Measurements from ENCODE around the gene ABHD12B.
"Not testable (repeated sequence)": the region's sequence is repeated elsewhere in the genome, so short reads cannot be mapped to it uniquely, and the experiment has no call there.

Gene ABHD12B

DNA sequence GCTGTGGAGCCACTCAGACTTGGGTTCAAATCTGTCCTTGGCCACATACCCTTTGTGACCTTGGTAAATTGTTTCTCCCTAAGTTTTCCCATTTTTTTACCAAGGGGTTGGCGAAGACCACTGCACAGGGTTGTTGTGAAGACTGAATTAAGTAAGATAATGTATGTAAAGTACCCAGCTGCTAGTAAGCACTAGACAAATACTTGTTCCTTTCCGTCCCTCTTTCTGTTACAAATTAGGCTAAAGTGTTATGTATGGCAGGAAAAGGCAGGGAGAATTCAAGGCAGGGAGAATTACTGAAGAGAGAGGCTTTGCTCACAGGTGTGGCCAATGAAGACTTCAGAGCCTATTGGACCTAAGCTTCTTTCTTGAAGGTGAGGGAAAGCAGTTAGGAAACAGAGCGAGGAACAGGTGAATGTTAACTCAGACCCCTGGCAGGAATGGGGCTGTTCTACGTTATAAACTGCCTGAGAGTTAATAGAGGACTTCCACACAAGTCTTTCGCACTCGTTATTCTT, 25.9 kb downstream of the ABHD12B start:
- H3K4me3 ChIP-seq (ENCODE audit: low read length), result no peak overlapping the region
- TF ChIP-seq, protein P1, sequence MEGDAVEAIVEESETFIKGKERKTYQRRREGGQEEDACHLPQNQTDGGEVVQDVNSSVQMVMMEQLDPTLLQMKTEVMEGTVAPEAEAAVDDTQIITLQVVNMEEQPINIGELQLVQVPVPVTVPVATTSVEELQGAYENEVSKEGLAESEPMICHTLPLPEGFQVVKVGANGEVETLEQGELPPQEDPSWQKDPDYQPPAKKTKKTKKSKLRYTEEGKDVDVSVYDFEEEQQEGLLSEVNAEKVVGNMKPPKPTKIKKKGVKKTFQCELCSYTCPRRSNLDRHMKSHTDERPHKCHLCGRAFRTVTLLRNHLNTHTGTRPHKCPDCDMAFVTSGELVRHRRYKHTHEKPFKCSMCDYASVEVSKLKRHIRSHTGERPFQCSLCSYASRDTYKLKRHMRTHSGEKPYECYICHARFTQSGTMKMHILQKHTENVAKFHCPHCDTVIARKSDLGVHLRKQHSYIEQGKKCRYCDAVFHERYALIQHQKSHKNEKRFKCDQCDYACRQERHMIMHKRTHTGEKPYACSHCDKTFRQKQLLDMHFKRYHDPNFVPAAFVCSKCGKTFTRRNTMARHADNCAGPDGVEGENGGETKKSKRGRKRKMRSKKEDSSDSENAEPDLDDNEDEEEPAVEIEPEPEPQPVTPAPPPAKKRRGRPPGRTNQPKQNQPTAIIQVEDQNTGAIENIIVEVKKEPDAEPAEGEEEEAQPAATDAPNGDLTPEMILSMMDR (conservative IDR thresholded peaks at IDR 0.05; ENCODE audit: low read depth, low read length), result no peak
- no peak for DNase-seq (ENCODE audit: low read depth)

DNA sequence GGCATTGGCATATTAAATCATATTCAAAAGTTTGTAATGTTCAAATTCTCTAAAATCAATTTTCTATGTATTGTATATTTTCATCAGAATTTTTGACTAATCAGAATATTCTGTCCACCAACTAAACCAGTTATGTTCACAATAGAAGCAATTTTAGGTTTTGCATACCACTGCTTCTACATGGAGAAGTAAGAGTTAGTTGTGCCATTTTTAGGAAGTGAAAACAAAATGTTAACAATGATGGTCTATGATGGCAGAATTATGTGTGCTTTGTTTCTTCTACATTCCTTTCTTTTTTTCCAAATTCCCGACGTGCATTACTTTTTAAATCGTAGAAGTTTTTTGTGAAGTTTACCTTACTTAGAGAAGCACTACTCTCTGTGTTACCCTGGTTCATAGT, 29.5 kb downstream of the ABHD12B start:
- TF ChIP-seq, protein P1 (conservative IDR thresholded peaks at IDR 0.05; ENCODE audit: low read depth, low read length), result no peak
- no peak for DNase-seq (ENCODE audit: low read depth)
- no peak overlapping the region for H3K4me3 ChIP-seq (ENCODE audit: low read length)

DNA sequence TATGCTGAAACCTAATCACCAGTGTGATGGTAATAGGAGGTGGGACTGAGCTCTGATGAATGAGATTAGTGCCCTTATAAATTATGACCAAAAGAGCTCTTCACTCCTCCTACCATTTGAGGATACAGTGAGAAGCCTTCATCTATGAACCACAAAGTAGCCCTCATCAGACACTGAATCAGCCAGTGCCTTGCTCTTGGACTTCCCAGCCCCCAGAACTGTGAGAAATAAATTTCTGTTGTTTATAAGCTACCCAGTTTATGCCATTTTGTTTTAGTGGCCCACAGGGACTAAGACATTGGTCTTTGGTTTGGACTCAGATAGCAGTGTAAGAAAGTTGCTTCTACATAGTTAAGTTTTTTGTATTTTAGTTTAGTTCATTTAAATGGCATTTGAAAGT, 32.9 kb downstream of the ABHD12B start:
- no peak overlapping the region for H3K4me3 ChIP-seq (ENCODE audit: low read length)
- TF ChIP-seq, protein P1 (conservative IDR thresholded peaks at IDR 0.05; ENCODE audit: low read depth, low read length), result no peak
- no peak for DNase-seq (ENCODE audit: low read depth)

DNA sequence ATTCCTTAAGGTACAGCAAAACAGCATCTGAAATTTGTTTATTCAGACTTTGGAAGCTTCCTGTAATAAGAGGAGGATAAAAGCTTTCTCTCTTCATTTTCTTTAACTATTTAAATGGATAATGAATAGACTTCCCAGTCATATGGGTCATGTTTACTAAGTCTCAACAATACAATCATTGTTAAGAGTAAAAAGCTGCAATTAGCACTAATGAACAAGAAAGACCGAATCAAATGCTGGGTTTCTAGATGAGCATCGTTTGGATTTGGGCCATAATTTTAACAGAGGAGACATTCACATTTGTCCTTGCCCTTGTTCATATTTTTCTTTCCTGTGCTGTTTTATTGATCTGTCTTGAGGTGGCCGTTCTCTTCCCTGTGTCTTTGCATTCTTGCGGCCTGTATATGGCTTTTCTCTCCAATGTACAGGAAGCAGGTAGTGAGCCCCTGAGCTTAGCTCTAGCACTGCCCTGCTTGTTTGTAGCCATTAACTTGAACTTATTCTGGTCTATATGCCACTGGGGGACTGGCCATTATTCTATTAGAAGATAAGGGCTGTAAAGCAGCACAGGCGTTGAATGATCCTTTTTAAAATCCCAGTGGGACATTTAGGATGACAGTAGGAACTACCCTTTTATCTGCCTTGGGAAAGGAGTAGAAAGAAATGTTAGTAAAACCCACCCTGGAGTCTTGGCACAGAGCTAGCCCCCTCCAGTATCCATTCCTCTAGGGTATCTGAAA, 34.6 kb downstream of the ABHD12B start:
- TF ChIP-seq, protein P1 (conservative IDR thresholded peaks at IDR 0.05; ENCODE audit: low read depth, low read length), result no peak
- H3K4me3 ChIP-seq (ENCODE audit: low read length), result no peak overlapping the region
- DNase-seq (ENCODE audit: low read depth), result no peak

DNA sequence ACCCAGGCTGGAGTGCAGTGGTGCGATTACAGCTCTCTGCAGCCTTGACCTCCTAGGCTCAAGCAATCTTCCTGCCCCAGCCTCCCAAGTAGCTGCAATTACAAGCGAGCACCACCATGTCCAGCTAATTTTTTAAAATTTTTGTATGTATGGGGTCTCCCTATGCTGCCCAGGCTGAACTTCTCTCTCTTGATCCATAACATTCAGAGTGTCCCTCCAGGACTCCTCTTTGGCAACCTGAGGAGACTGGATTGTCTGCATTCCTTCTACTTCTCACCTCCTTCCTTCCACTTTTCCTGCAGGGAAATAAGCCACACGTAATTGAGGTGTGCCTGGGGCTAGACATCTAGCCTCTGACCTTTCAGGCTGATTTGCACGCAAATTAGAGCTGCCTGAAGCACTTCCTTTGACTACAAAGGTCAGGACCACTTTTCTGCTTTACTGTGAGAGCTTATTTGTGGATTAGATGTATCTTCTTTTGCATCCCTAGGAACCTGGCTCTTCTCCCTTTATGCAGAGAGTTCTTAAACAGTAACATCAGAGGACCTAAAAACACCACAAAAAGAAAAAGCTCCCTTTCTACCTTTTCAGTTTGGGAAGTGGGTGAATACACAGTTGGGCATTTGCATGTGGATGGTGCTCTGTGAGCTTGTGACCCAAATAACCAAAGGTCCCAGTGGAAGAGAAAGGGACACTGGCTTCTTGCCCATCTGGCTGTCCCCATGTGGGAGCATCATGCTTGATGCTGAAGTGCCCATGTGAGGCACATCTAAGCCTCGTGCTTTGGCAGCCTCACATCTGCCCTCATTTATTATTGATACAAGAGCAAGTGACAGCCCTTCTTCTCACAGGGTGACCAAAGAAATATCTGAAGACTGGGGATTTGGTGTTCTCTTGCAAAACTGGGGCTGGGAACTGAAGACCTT, 38.9 kb downstream of the ABHD12B start:
- H3K4me3 ChIP-seq (ENCODE audit: low read length), result no peak overlapping the region
- no peak for DNase-seq (ENCODE audit: low read depth)
- TF ChIP-seq, protein P1 (conservative IDR thresholded peaks at IDR 0.05; ENCODE audit: low read depth, low read length), result no peak

- H3K4me3 ChIP-seq (ENCODE audit: low read length), result no peak overlapping the region
- TF ChIP-seq, protein P1 (conservative IDR thresholded peaks at IDR 0.05; ENCODE audit: low read depth, low read length), result no peak
- no peak for DNase-seq (ENCODE audit: low read depth)
Measured at GRCh38 chr14:50917449-50917848, 45.6 kb downstream of the ABHD12B start.

DNA sequence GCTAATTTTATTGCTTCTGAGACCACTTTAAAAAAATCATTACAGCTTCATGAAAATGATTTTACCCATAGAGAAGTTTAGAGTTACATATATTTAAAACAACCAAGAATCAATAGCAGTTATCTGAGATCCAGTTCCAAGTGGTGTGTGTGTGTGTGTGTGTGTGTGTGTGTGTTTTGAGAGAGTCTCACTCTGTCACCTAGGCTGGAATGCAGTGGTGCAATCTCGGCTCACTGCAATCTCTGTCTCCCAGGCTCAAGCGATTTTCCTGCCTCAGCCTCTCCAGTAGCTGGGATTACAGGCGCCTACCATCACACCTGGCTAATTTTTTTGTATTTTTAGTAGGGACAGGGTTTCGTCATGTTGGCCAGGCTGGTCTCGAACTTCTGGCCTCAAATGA, 47.7 kb downstream of the ABHD12B start:
- not testable (repeated sequence) for DNase-seq (ENCODE audit: low read depth)

More for the DNA sequence above, 47.7 kb downstream of the ABHD12B start:
- H3K4me3 ChIP-seq (ENCODE audit: low read length), result not testable (repeated sequence)
